Measurements from ENCODE around the gene ADAMTSL1. TPM values are rescaled to one million over a fixed set of nuclear protein-coding genes. Genes with fewer than 3 reads are reported as not detected.

Gene ADAMTSL1
- total and polyA plus RNA-seq, 4 donors = 0.31 to 3.4 (median 1.9) TPM

DNA sequence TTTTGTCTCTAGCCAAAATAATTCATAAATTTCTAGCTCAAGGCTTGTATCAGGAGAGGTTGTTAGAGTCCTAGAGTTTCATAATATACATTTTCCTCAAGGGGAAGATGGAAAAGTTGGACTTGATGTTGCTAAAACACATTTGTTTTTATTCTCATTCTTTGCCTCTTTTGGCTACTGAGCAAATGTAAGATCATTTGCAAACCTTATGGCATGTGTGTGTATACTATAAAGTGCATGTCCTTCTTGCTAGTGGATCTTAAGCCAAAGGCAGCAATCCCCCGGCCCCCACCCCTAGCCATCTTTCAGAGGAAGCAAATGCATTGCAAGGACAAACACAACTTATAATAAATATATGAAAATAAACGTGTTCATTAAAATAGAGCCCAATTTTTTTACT is 43.0 kb downstream of the ADAMTSL1 start (continued):
- TF ChIP-seq, protein P1, sequence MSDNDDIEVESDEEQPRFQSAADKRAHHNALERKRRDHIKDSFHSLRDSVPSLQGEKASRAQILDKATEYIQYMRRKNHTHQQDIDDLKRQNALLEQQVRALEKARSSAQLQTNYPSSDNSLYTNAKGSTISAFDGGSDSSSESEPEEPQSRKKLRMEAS (IDR thresholded peaks at IDR 0.05) = no peak
- TF ChIP-seq YY1 (IDR thresholded peaks at IDR 0.05) (no peak), GABPA (IDR thresholded peaks at IDR 0.05 in 1 of 2, conservative IDR thresholded peaks at IDR 0.05 in 1 of 2) (no peak), HNF4G (IDR thresholded peaks at IDR 0.05) (no peak), FOXA1 (IDR thresholded peaks at IDR 0.05) (no peak)

DNA sequence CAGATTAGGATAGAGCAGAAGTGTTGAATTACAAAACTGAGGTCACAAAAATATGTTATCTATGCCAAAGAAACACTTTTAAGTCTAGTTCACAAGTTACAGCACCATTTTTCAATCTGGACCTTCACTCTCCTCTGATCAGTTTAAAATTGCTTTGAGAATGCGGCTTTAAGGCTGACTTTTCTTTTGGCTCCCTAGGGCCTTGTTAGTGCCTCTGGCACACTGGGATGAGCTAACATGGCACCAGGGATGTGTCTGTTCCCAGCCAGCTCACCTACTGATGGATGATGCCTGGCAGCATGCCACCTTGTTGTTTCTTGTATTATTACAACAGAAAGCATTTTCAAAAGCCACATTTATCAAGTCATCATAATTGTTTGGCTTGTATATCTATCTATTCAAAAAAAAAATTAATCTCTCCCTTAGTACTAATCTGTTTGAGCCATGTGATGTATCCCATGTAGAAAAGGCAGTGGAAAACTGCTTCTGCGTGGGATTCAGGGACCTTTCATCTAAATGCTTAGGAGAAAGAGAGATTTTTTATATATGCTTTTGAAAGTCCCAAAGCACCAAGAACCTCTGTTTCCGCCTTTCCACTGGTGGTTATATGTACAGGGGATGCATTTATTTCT is 46.6 kb downstream of the ADAMTSL1 start:
- no peak for DNase-seq (ENCODE audit: low spot score)
- Histone ChIP-seq H3K4me1 (ENCODE audit: control insufficient read depth in 4 of 4, insufficient read depth in 4 of 4, low read length in 3 of 4) (peaks cover 0 to 4% (median 0%) of the 10 kb centered on the region in 4 donors), H3K36me3 (ENCODE audit: control insufficient read depth in 4 of 4, insufficient read depth in 3 of 4, low read depth in 1 of 4, low read length in 3 of 4) (no peaks in the 10 kb centered on the region), H3K9ac (ENCODE audit: low read depth in 1 of 2, low read length in 2 of 2) (no peak overlapping the region), H3K4me3 (ENCODE audit: low read depth in 1 of 3, low read length in 3 of 3) (no peak overlapping the region), H3K27ac (ENCODE audit: low read depth in 1 of 2, low read length in 2 of 2) (no peak overlapping the region), H3K27me3 (ENCODE audit: control insufficient read depth in 4 of 4, insufficient read depth in 4 of 4, low read length in 3 of 4) (no peaks in the 10 kb centered on the region), H3K9me3 (ENCODE audit: control insufficient read depth in 4 of 4, low read length in 3 of 4) (no peaks in the 10 kb centered on the region)
- WGBS = 93% methylated on average over 3 of the region's 3 CpGs
- TF ChIP-seq NR2F2 (IDR thresholded peaks at IDR 0.05) = no peak
- TF ChIP-seq HNF4G (IDR thresholded peaks at IDR 0.05) = no peak
- TF ChIP-seq JUND (IDR thresholded peaks at IDR 0.05) = no peak
- TF ChIP-seq SP1 (IDR thresholded peaks at IDR 0.05) = no peak
- TF ChIP-seq RAD21 (IDR thresholded peaks at IDR 0.05) = no peak
- TF ChIP-seq, protein P2, sequence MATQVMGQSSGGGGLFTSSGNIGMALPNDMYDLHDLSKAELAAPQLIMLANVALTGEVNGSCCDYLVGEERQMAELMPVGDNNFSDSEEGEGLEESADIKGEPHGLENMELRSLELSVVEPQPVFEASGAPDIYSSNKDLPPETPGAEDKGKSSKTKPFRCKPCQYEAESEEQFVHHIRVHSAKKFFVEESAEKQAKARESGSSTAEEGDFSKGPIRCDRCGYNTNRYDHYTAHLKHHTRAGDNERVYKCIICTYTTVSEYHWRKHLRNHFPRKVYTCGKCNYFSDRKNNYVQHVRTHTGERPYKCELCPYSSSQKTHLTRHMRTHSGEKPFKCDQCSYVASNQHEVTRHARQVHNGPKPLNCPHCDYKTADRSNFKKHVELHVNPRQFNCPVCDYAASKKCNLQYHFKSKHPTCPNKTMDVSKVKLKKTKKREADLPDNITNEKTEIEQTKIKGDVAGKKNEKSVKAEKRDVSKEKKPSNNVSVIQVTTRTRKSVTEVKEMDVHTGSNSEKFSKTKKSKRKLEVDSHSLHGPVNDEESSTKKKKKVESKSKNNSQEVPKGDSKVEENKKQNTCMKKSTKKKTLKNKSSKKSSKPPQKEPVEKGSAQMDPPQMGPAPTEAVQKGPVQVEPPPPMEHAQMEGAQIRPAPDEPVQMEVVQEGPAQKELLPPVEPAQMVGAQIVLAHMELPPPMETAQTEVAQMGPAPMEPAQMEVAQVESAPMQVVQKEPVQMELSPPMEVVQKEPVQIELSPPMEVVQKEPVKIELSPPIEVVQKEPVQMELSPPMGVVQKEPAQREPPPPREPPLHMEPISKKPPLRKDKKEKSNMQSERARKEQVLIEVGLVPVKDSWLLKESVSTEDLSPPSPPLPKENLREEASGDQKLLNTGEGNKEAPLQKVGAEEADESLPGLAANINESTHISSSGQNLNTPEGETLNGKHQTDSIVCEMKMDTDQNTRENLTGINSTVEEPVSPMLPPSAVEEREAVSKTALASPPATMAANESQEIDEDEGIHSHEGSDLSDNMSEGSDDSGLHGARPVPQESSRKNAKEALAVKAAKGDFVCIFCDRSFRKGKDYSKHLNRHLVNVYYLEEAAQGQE (IDR thresholded peaks at IDR 0.05) = no peak
- no peak for TF ChIP-seq HNF4A (conservative IDR thresholded peaks at IDR 0.05)
- TF ChIP-seq, protein P3, sequence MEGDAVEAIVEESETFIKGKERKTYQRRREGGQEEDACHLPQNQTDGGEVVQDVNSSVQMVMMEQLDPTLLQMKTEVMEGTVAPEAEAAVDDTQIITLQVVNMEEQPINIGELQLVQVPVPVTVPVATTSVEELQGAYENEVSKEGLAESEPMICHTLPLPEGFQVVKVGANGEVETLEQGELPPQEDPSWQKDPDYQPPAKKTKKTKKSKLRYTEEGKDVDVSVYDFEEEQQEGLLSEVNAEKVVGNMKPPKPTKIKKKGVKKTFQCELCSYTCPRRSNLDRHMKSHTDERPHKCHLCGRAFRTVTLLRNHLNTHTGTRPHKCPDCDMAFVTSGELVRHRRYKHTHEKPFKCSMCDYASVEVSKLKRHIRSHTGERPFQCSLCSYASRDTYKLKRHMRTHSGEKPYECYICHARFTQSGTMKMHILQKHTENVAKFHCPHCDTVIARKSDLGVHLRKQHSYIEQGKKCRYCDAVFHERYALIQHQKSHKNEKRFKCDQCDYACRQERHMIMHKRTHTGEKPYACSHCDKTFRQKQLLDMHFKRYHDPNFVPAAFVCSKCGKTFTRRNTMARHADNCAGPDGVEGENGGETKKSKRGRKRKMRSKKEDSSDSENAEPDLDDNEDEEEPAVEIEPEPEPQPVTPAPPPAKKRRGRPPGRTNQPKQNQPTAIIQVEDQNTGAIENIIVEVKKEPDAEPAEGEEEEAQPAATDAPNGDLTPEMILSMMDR (IDR thresholded peaks at IDR 0.05; ENCODE audit: low read depth, low read length, missing input control) = no peak
- TF ChIP-seq, protein P1 (IDR thresholded peaks at IDR 0.05) = no peak
- no peak for TF ChIP-seq RXRA (IDR thresholded peaks at IDR 0.05)
- TF ChIP-seq GABPA (IDR thresholded peaks at IDR 0.05 in 1 of 2, conservative IDR thresholded peaks at IDR 0.05 in 1 of 2) = no peak
- no peak for TF ChIP-seq FOXA1 (IDR thresholded peaks at IDR 0.05)
- no peak for TF ChIP-seq YY1 (IDR thresholded peaks at IDR 0.05)
- no peak for TF ChIP-seq EGR1 (IDR thresholded peaks at IDR 0.05; ENCODE audit: low read depth in 2 of 2)
- no peak for TF ChIP-seq TAF1 (conservative IDR thresholded peaks at IDR 0.05)
- TF ChIP-seq, protein P4, sequence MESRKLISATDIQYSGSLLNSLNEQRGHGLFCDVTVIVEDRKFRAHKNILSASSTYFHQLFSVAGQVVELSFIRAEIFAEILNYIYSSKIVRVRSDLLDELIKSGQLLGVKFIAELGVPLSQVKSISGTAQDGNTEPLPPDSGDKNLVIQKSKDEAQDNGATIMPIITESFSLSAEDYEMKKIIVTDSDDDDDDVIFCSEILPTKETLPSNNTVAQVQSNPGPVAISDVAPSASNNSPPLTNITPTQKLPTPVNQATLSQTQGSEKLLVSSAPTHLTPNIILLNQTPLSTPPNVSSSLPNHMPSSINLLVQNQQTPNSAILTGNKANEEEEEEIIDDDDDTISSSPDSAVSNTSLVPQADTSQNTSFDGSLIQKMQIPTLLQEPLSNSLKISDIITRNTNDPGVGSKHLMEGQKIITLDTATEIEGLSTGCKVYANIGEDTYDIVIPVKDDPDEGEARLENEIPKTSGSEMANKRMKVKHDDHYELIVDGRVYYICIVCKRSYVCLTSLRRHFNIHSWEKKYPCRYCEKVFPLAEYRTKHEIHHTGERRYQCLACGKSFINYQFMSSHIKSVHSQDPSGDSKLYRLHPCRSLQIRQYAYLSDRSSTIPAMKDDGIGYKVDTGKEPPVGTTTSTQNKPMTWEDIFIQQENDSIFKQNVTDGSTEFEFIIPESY (IDR thresholded peaks at IDR 0.05) = no peak
- TF ChIP-seq FOXA2 (IDR thresholded peaks at IDR 0.05) = no peak
